Measurements from ENCODE around the gene C1orf146.
"Not testable (repeated sequence)": the region's sequence is repeated elsewhere in the genome, so short reads cannot be mapped to it uniquely, and the experiment has no call there.

The C1orf146 gene

GRCh38 chr1:92219028-92219427 is 1.3 kb downstream of the C1orf146 start:
- H3K27ac ChIP-seq = no peak overlapping the region
- TF ChIP-seq CTCF (conservative IDR thresholded peaks at IDR 0.05) = no peak
- TF ChIP-seq ZFX (IDR thresholded peaks at IDR 0.05) = no peak

- no peak overlapping the region for H3K27ac ChIP-seq
- TF ChIP-seq CTCF (conservative IDR thresholded peaks at IDR 0.05) (no peak), ZFX (IDR thresholded peaks at IDR 0.05) (no peak)
These were observed 10.7 kb downstream of the C1orf146 start for GRCh38 chr1:92228401-92228800.

- TF ChIP-seq CTCF (conservative IDR thresholded peaks at IDR 0.05) (no peak), ZFX (IDR thresholded peaks at IDR 0.05) (no peak)
- H3K27ac ChIP-seq = no peak overlapping the region
These were observed 13.0 kb downstream of the C1orf146 start for GRCh38 chr1:92230736-92231135.

- H3K27ac ChIP-seq = no peak overlapping the region
- TF ChIP-seq CTCF (conservative IDR thresholded peaks at IDR 0.05) = no peak
- TF ChIP-seq ZFX (IDR thresholded peaks at IDR 0.05) = no peak
These were observed 22.3 kb downstream of the C1orf146 start for GRCh38 chr1:92240034-92240433.

GRCh38 chr1:92244376-92244775 is 26.7 kb downstream of the C1orf146 start:
- no peak overlapping the region for H3K27ac ChIP-seq
- TF ChIP-seq CTCF (conservative IDR thresholded peaks at IDR 0.05) = no peak
- TF ChIP-seq ZFX (IDR thresholded peaks at IDR 0.05) = no peak

- not testable (repeated sequence) for H3K27ac ChIP-seq
These were observed 37.0 kb downstream of the C1orf146 start for GRCh38 chr1:92254714-92255113.

GRCh38 chr1:92259350-92259749 is 41.6 kb downstream of the C1orf146 start:
- H3K27ac ChIP-seq = no peak overlapping the region
- TF ChIP-seq CTCF (conservative IDR thresholded peaks at IDR 0.05) (no peak), ZFX (IDR thresholded peaks at IDR 0.05) (no peak)

GRCh38 chr1:92262516-92262915 is 44.8 kb downstream of the C1orf146 start:
- no peak overlapping the region for H3K27ac ChIP-seq
- TF ChIP-seq ZFX (IDR thresholded peaks at IDR 0.05) (no peak), CTCF (conservative IDR thresholded peaks at IDR 0.05) (no peak)
